HG03442 (cell line): ENCODE data around the gene PLD5.
"Not testable (repeated sequence)": the region's sequence is repeated elsewhere in the genome, so short reads cannot be mapped to it uniquely, and the experiment has no call there.

Experiments
- ATAC-seq: cut with Tn5 transposase; IDR thresholded peaks from one replicate; pipeline ENCODE4 v1.9.1; 2021; ENCODE audit warnings: mild to moderate bottlenecking, moderate library complexity; ENCODE audit not compliant: unreplicated experiment

Gene PLD5

DNA sequence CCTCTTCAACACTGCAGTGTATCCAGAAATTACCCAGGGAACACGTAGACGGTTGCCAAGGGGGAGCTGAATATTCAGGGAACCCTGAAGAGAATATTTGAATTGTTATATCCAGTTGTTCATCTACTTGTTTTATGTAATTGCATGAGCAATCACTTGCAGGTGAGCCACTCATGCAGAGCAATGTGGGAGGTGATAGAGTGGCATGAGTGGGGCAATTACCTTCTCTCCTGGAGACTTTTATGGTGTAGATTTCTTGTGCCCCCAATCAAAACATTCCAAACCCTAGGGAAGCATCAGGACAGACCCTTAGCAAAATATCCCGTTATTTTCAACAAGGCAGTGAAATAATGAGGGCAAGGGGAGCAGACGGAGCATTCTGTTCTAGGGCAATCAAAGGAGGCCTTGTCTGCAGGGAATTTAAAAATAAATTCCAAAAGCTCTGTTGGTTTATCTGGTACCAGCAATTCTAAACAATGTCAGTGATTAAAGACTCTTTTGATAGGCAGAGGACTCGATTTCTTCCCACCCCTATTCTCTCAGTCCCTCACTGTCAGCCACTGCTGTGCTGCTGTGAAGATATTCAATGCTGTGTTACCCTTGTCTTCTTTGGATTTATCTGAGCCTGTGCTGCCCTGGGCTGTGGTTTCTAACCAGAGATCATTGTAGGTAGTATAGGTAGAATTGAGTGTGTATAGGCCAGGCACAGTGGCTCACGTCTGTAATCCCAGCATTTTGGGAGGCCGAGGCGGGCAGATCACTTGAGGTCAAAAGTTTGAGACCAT, 345.4 kb downstream of the PLD5 start:
- peak; percentile 5 for ATAC-seq

DNA sequence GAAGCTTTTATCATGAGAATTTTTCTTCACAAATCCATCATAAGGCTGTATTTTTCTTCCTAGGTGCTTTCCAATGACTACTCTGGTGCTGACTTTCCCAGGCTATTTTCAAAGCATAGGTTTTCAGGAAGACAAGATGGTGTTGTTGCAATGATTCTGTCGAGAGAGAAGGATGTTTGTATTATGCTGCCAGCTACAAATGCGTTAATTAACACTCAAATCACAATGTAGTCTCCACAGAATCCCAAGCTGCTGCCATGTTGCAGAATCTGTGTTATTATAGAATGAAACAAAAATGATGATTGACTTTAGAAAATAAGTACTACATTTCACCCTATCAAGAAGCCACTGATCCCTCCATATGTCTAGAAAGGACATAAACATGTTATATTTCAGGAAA, 346.1 kb downstream of the PLD5 start:
- ATAC-seq, result no peak

DNA sequence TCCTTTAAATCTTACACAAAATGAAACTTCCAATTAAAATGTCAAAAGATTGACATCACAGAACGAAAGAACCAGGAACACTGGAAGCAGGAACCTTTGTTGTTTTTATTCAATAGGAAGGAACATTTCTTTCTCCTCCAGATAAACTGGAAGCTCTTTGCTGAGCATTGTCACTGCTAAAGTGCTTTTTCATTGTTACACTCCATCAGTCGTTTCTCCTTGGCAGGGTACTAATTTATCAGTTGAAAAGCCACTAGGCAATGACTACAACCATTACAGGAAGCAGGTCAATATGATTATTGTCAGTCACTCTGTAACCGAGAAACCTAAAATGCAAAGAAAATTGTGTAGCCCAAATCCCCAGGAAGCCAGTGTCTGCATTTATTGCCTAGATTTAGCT, 362.4 kb downstream of the PLD5 start:
- no peak for ATAC-seq

DNA sequence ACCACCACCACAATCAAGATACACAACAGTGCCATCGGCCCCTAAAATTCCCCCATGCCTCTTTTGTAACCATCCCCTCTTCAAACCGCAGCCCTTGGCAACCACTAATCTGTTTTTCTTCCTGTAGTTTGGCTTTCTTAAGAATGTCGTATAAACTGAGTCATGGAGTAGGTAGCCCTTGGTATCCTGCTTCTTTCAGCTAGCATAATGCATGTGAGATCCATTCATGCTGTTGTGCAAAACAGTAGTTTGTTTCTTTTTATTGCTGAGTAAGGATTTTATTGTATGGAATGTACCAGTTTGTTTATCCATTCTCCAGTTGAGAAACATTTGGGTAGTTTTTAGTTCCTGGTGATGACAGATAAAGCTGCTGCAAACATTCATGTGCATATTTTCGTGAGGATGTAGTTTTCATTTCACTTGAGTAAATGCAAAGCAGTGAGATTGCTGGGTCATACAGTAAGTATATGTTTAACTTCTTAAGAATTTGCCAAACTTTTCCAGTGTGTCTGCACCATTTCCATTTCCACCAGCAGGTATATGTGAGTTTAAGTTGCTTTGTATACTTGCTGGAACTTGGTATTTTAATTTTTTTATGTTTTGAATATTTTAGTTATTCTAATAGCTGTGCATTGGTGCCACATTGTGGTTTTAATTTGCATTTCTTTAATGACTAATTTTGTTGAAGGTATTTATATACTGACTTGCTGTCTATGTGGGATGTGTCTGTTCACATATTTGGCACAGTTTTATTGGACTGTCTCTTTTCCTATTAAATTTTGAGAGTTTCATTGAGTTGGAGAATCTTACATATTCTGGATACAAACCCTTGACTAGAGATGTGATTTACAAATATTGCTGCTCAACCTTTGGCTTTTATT, 377.2 kb downstream of the PLD5 start:
- ATAC-seq, result no peak

DNA sequence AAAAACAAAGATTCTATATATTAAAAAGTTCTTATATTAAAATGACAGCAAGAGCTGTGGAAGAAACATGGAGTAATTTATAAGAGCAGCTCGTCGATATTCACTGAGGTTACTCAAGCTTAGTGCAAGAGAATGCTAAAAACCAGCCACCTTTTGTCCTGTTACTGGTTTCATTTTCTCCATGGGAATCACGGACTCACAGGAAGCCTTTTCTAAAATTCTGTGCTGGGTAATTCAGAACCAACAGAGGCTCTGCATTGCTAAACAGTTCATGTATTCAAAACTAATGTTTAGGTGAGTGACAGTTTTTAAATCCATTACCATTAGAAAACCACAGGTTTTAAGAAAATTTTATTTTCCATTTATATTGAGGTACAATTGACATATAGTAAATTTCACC, 377.8 kb downstream of the PLD5 start:
- ATAC-seq, result no peak

DNA sequence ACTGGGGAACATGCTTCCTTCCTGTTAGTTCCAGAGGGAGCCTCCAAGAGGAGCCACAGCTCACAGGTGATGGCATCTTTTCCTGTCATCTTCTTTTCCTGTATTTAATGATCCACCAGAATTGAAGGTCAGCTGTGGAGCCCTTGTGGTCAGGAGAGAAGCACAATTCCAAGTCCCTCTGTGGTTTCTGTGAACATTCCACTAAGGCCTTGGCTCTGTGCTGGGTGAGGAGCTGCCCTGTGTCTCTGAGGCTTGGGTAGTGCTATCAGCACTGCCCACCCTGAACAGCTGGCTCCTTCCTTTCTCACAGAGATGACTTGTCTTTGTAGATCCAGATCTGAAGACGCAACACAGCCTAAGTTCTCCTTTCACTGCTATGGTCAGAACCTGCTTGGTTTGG, 383.7 kb downstream of the PLD5 start:
- no peak for ATAC-seq

DNA sequence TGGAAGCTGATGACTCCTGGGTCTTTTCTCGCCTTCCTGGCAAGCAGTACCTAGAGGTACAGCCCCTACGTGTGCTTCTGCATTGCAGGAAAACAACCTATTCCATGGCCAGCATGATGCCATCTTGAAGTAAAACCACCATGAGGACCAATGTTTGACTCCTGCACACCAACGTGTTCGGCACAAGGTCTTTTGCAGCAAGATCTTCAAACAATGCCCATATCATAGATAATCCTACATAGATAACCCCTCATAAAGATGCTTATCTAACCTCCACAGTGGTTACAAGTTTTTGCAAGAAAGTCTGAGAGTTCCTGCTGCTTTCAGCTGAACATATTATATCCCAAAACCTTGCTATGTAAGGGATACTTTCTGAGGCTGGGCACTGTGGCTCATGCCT, 384.5 kb downstream of the PLD5 start:
- no peak for ATAC-seq

DNA sequence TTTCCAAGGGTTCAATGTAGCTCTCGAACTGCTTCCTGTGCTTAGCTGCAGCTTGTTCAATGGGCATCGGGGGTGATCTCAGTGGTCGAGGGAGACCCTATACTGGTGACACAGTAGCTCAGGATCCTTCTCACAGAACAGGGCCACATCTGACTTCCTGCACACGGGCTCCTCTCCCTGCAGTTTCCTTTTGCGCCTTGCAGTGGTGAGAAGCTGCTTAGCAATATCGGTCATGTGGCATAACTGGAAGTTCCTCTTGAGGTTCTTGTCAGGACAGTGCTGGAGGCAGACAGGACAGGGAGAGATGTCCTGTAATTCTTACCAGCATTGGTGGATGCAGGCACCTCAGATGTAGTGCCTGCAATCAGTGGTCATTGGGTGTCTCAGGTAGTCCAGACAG, 385.1 kb downstream of the PLD5 start:
- ATAC-seq, result no peak

DNA sequence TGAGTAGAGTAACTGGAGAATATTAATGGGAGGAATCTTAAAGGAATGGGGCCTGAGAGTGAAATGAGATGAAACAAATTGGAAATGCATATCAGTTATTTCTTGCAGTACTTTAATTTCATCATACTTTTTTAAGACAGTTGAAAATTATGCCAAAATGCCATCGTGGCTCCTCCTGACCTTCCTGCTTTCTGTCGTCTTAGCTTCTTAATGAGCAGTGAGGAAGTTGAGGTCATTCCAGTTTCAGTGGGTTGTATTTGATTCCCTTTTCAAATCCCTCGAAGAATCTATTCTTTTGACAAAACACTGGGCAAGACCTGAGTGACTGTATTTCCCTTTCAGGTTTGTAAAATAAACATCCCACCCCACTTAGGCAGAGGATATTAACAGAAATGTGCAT, 390.7 kb downstream of the PLD5 start:
- no peak for ATAC-seq

DNA sequence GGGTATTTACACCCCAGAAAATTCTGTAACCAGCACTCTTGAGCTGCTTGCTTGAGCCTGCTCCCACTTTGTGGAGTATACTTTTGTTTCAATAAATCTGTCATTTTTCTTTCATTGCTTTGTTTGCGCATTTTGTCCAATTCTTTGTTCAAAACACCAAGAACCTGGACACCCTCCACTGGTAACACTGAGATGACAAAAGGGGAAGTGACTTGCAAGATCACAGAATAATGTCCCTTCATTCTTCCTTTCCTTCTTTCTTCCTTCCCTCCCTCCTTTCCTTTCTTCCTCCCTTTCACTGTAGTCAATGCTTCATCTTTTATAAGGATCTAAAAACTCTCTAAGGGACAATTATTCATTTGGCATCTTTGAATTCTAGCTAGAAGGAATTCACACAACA, 391.1 kb downstream of the PLD5 start:
- ATAC-seq, result no peak

DNA sequence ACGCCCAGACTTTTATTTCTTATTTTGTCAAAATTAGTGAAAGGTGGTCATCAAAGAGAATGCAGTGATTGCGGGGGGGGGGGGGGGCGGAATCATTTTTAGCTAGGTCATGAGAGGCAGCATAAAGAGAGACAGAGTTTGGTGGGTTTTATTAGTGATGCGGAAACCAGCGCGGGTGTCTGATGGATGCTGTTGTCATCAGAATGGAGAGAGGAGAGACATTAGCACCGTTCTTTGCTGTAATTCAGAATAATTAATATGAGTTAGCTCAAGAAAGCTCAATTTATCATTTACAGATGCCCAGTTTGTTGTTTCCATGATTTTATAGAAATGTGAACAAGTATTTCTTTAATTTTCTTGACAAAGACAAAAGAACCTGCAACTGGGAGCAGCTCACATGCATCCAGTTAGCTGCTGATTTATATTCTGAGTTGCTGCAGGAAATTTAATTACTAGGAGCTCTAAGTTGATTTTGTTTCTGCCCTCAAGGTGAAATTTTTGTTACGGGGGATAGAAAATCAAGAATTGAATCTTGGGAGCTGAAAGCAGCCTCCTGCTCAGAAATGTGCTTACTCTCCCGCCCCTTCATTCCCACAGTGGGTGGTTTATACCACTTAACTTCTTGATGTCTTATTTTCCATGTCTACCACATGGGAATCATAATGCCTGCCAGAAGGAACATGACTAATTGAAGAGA, 392.2 kb downstream of the PLD5 start:
- ATAC-seq, result no peak

DNA sequence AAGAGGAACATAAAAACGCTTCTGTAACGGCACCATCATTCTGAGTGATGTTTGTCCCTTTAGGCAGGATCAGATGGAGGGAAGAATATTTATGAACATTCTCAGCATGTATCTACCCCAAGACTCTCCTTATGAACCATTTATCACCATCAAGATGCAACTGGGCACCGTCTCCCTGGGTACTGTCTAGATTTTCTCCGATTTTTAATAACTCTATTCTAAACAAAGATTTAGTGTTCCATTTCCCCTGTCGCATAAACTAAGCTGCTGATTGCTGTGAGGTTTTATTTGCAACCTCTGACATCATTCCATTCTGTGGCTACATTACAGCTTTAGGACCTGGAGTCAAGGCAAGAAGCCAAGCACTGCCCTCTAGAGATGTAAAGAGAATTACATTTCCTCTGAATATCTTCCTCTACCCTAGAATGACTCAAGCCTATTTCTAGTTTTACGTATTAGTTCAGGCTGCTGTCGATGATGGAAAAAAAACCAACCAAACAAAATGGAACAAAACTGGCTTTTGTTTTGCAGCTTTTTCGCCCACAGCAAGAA, 395.5 kb downstream of the PLD5 start:
- peak; percentile 66 for ATAC-seq

DNA sequence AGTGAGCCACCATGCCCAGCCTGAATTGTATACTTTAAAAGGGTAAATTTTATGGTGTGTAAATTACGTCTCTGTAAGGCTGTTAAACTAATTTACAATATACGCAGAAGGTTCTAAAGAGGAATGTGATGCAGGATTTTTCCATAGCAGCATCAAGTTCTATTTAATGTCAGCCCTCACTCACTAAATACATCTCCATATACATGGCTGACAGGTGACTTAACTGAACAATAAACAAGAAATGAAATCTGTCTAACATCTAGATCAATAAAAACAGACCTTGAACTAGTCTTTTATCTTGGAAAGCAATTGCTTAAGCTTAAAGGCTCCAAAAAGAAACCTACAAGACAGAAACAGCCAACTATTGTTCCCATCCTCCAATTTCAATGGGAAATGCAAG, 404.1 kb downstream of the PLD5 start:
- no peak for ATAC-seq

DNA sequence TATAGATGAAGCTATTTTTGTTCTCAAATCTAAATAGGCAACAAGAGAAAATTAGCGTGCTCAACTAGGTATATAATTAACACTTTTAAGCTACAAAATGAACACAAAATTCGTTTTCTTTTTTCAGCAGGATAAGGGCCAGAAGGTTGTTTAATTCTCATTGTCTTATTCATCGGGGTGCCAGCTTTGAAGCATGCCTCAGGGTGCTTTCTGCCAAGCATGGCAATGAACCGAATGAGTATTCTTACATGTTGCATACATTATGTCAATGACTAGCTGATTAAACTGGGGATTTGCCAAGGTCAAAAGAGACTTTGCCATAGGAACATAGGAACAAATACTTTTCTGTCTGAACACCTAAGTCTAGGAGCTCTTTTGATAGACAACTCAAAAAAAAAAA, 423.6 kb downstream of the PLD5 start:
- no peak for ATAC-seq

DNA sequence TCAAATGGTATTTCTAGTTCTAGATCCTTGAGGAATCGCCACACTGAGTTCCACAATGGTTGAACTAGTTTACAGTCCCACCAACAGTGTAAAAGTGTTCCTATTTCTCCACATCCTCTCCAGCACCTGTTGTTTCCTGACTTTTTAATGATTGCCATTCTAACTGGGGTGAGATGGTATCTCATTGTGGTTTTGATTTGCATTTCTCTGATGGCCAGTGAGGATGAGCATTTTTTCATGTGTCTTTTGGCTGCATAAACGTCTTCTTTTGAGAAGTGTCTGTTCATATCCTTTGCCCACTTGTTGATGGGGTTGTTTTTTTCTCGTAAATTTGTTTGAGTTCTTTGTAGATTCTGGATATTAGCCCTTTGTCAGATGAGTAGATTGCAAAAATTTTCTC, 427.2 kb downstream of the PLD5 start:
- ATAC-seq, result not testable (repeated sequence)

DNA sequence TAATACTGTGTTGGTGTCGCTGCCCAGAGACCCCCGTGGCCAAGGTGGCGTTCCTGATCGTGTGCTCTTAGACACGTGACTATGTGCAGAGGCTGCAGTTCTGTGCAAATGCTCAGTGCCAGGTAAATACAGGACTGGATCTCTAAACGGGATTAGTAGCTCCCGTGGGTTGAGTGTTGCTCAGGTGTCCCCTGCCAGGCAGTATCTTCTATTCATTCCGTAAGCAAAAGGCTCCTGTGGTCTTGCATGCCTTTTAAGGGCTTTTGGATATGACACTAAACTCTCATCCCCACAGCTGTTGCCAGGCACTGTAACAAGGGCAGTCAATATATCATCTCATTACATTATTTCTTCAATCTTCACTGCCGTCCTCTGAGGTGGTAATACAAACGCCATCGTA, 431.4 kb downstream of the PLD5 start:
- no peak for ATAC-seq

DNA sequence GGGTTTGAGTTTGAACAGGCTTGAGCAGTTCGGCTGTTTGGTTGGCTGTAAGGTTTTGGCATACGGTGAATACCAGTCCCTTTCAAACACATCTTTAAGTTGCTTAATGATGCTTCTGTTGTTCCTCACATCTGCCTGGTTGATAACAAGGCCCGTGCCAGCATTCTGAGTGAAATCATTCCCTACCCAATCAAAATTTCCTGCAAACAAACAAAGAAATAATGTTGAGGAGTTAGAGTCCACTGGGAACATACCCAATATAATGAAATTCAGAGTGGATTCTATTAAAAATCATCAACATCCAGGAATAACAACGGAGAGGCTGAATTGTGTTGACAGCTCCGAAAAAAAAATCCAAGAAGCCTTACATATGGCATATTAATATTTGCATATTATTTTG, 434.6 kb downstream of the PLD5 start:
- ATAC-seq, result no peak

DNA sequence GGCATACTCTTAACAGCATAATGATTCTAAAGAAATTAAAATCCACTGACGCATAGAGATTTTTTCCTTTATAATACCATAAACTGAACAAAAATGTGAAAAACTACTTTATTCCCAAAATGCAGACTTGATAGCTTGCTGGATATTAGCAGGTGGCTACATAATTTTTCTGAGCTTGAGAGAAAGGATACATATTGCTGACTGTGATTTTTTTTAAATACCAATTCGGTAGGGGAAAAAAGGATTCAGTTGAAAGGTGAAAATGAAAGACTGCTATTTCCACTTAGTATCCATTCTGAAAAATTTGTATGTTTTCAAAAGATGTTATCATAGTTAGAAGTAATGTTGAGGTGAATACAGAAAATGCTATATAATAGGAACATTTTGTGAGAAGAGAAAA, 435.6 kb downstream of the PLD5 start:
- ATAC-seq, result no peak

DNA sequence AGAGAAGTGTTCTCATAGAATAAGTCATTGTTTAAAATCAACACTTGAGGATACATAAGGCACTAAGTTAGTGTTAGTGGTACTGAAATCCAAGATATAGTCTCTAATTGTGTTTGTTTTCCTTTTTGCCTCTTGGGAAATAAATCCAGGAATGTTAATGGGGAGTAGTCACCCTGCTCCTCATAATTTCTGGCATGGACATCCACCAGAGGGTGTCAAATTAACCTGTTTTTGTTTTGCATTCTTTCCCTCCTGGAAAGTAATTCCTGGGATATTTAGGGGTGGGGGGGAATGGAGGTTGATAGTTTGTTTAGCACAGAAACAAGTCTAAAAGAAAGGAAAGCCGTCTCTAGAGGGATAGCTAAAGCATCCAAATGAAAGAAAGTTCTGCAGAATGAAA, 437.8 kb downstream of the PLD5 start:
- no peak for ATAC-seq

DNA sequence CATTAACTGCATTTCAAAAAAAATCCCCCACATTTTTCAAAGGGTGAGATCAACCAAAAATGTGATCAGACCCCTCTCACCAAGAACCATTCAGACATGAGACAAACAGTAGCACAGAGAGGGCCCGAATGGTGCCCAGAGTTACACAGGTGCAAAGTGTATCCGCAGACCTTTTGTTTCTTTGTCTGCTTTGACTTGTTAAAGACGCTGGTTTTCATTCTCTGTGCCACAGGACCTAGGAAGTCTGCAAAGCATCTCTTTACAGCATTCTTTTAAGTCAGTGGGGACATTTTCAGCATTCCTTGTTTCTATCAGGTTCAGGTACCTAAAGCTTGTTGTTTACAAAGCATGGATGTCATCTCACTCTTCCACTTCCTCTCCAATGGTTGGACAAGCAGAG, 438.4 kb downstream of the PLD5 start:
- ATAC-seq, result no peak

DNA sequence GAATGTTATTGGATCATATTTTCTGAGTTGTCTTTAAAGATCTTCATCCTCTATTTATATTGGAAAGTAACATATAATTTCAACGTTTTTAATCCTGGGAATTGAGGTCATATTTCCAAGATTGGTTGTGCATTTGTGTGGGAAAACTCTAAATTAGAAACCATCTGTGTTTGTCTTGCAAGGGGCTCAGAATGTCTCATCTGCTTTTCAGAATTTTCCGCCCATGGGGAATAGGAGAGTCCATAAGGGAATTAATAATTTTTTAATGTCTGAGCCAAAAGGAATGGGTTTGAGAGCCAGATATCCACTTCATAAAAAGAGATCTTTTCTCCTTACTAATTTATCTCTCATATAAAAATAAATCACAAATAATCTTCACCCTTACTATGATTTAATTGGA, 440.8 kb downstream of the PLD5 start:
- no peak for ATAC-seq
